ENCODE data around the gene MOB3B.

The MOB3B gene

DNA sequence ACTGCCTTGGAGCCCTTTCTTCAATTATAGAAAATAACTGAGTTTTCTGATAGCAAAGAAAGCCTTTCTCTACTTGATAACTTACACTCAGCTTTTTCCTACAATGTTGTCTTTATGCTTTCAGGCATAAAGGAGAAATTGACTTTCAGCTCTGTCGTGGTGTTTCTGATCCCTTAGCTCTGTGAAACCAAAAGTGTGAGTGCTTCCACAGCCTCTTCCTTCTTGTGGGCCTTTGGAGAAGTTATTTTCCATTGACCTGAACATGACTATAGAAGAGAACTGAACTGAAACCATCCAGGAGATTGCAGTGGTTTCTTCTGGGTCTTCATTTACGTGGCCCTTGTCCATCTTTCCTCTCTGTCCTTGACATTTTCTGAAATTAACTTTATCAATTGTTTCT, 173.2 kb downstream of the MOB3B start:
- no peak for DNase-seq

DNA sequence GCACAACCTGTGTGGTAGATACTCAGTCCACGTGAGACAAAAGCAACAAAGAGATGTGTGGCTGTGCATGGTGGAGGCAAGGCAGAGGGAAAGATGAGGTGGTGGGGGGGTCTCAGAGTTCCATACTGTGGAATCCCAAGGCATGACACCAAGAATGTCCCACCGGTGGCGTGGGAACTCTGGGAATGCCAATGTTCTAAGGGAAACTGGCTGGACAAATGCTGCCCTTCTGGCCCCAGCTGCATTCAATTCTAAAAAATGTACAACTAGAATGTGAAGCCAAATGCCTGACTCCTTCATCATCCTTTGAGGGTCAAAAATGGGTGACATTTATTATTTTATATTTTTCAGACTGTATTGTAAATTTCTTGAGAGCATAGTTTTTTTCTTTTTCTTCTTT, 174.4 kb downstream of the MOB3B start:
- no peak for DNase-seq

DNA sequence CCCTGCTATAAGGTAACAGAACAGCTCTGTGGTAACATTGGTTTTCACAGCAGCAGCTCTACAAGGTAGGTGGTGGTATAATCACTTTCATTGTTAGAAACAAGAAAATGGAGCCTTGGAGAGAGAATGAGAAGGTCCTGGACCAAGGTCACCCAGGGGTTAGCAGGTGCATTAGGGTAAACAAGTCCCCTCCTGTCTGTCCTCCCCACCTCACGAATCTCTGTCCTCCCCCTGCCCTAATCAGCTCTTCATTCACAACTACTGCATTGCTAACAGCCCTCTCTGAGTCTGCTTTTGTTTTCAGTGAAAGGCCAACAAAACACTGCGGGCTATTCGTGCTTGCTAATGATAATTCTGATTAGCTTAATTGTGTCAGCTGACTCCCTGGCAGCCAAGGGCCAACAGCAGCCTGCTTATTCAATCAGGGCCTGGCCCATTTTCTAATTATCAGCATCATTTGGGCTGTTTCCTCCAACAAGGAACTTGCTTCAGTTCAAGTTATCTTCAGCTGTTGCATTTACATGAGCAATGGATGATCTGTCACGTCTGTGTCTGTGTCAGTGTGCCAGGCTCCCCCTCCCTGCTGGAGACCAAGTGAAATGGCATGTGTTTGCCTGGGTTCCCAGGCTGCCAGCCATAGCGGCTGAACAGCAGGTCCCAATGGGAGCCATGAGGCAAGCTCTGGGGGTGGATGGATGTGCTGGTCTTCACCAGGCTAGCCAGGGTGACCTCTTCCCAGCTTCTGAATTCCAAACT, 176.0 kb downstream of the MOB3B start:
- DNase-seq, result no peak

DNA sequence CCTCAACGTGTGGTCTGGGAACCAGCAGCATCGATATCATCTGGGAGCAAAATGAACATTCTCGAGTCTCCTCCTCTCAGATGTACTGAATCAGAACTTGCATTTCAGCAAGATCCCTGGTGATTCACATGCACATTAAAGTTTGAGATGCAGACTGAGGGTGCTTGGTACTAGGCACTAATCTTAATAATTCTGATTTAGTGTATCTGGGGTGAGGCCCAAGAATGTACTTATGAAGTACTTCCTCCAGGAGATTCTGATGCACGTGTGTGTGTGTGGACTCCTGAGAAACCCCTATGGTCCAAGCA, 176.5 kb downstream of the MOB3B start:
- no peak for DNase-seq

DNA sequence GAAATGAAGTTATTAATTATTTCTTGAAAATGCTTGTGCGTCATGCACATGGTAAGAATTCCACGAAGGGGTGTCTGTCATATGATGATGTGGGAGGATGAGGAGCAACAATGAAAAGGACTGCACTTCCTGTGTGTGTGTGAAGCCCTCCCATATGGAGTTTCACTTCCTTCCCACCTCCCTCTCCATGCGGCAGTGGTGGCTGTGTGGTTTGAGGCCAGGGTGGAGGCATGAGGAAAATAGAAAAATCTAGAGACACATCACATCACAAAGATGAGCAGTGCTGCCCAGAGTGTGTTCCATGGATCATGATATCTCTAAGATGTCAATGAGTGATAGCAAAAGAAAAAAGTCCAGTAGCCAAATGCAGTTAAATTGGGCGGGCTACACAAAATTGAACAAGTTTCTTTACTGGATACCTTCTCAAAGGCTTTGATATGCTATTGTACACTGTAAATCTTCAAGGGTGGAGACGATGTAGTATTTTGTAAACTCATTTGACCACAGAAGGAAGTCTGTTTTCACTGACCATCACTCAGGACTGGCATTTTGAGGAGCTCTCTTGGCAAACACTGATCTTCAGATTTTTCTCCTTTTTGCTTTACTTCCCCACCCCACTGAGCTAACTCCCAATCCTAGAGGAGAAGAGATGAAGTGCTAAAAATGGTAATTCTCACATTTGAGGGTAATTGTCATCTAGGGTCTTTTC, 177.0 kb downstream of the MOB3B start:
- DNase-seq, result no peak

DNA sequence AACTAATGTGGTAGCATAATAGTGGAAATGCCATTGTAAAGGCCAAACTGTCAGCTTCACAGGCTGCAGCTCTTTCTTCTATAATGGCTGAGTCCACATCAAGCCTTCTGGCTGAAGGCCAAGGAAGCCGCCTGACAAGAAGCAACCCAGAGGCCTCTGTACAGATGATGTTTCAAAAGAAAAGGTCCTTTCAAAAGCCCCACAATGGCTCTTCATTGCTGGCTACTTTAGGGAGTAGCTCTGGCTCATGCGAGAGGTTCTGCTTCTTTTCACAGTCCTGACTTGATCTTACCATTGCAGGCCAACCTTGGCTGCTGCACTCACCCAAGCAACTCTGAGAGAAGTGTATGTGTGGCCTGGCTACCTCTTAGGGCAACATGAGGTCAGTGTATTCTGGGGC, 178.2 kb downstream of the MOB3B start:
- no peak for DNase-seq

DNA sequence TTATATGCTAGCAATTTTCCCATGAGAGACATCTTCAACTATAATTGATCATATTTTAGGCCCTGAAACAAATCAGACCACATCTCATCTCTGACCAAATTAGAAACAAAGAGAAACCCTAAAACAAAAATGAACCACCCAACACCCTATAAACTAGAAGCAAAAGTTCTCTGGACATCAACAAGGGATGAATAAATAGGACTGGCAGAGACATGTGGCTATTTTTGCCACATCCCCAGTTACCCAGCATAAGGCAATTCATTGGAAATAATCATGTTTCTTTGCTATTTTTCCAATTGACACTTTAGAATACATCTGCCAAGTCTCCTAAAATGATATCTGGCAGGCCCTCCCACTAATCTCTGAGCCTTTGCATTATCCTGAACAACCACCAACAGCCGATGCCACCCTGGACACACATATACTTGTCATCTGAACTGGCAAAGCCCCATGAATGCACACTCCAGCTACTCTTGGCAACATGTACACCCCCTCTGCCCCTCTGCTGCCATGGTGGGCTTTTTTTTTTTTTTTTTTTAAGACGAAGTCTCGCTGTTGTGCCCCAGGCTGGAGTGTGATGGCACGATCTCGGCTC, 179.1 kb downstream of the MOB3B start:
- DNase-seq, result no peak

DNA sequence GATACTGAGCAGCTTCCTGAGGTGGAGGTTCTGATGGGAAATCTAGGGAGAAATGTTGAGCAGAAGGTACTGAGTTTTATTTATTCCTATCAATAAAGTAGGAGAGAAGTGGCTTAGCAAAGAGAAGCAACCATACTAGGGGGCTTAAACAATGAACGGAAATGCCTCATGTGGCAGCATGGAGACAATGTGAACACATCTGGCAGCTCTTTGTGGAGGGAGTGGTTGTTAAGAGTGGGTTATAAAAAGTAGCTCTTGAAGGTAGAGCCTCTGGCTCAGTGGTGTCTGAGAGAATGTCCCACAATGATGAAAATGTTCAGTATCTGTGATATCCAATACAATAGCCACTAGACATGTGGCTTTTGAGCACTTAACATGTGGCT, 179.9 kb downstream of the MOB3B start:
- no peak for DNase-seq

DNA sequence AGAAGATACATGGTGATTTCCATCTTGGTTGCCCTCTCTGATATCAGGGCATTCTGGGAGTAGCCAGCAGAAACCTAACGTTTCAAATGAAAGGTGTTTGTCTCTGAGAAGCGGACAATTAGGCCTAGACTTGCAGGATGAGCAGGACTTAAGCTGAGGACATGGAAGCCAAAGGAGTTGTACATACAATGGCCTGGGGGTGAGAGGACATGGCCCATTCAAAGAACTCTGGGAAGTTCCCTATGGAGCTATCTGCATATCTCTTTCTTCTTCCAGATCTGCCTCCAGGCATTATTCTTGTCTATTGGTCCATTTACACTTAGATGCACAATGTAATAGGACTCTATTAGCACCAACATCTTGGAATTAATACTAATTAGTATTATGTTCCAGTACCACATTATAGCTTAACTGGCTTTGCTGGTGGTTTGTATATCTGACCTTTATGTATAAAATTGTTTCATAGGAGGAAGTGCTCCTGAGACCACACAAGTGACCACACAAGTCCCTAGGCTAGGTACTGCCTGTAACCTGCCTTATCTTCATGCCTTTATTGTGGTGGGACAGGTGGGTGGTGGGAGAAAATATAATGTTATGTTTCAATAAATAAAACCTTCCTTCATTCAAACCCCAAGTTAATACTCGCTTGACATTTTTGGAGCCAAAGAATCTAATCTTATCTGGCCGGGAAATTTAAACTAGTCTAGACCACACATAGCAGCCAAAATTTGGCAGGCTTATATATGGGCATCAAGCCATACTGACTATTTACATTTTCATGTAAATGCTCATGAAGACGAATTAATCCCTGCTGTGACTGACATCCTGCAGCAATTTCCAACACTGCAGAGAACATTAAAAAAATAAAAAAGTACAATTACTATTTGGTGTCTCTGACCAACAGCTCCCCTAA, 180.6 kb downstream of the MOB3B start:
- no peak for DNase-seq

DNA sequence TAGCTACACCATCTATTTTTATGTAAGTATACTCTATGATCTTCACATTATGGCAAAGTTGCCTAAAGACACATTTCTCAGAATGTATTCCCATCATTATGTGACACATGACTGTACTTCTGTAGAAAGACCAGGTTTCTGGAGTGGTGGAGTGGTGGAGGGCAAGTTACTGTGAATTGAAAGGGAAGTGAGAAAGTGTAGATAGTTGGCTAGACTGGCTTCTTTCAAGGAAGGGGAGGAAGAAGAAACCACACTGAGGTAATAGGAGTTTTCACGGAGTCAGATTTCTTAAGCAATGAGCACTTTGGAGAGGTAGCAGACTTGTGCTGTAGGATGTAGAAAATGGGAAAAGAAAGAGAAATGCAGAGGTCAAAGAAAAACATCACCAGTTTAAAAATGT, 181.7 kb downstream of the MOB3B start:
- no peak for DNase-seq

DNA sequence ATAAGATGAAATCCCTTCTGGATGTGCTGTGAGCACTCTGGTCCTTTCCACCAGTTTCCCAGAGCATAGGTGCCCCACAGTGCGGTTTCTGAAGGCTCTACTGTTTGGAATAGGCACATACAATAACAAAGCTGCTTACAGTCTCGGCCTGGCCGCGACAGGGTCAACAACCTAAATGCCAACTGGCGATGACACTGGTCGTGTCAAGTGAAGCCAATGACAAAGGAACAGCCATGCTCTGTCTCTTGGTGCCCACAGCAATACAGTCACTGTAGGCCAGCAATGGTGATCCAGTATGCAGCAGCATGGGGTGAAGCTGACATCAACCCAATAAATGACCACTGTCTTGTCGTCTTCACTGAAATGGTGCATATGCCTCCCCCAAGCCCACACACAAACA, 184.8 kb downstream of the MOB3B start:
- DNase-seq, result no peak

DNA sequence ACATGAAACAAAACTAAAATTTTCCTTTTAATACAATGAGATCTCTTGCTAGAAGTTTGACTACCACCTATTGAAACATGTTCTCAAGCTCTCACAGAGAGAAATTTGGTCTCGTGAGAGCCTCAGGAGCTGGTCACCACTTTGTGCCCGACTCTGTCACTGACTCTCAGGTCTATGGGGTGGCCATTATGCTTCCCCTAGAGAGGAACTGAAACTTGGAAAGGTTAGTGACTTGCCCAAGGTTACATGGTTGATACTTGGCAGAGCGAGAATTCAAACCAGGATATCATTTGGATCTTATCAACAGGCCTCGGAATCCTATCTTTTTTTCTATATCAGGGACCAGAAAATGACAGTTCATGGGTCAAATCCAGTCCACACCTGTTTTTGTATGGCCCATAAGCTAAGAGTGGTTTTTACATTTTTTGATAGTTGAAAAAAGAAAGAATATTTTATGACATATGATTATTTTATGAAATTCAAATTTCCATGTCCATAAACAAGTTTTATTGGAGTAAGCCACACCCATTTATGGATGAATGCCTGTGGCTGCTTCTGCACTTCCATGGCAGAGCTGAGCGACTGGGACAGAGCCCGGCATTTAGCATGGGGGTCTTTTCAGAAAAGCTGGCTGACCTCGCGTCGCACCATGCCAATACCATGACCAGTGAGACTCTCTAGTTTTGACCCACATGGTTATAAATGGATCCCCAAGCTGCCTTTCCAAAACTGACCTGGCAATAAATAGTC, 187.9 kb downstream of the MOB3B start:
- no peak for DNase-seq

DNA sequence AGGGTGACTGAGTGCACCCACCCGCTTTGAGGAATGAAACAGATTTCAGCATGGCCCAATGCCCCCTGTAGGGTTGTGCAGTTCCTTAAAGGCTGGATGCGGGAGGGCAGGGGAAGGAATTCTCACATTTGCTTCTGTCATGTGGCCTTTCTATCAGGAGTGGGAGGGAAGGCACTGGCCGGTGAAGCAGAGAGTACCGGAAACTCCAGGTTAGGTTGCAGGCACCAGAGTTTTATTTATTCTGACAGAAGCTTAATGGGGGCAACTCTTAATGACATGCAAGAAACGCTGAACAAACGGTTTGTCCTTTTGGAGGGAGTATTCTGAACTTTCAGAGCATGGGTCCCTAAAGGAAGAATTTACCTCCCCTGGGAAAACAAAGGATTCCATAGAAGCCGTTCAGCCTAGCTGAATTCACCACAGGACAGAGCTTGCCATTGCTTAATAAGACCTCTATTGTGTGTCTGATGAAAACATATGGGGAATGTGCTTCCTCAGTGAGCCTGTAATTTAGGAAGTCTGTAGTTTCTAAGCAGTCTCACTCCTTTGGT, 188.6 kb downstream of the MOB3B start:
- no peak for DNase-seq

DNA sequence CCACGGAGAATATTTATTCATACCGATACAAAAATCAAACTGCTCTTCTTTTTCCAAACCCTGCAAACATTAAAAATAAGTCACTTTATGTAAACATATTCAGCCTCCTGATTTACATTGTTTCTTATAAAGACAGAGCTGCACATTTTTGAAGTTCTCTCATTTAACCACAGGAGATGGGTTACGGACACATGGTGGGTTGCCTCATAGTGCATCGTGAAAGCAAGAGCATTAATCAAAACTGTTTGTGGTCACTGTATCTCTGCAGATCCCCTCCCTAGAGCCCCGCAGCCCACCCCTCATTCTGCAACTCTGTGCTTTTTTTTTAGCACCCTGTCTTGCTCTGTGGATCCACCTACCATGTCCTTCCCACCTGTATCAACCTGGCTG, 189.3 kb downstream of the MOB3B start:
- no peak for DNase-seq

DNA sequence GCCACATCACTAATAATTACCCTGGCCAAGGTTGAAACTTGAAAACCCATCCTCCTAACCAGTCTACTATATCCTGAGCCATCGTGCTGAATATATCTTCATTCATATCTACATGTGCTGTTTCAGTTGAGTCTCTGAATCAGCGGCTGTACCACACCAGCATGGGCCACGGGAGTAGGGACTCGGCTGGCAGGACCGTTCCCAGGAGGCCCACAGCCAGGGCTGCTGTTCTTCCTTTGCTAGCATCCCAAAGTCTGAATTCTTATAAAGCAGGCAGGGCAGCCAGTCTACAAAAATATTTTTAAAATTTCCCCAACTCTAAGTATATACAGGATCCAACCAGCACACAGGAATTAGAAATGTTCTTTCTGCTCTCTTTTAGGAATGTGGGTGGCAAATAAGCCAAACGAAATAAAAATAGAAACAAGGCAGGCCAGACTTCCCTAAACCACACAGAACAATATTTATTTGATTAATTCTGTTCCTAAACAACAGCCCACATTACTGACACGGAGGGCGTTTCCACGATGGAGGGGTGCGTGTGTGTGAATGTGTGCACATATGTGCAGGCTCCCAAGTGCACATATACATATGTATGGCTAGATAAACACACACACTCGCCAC, 189.8 kb downstream of the MOB3B start:
- no peak for DNase-seq

DNA sequence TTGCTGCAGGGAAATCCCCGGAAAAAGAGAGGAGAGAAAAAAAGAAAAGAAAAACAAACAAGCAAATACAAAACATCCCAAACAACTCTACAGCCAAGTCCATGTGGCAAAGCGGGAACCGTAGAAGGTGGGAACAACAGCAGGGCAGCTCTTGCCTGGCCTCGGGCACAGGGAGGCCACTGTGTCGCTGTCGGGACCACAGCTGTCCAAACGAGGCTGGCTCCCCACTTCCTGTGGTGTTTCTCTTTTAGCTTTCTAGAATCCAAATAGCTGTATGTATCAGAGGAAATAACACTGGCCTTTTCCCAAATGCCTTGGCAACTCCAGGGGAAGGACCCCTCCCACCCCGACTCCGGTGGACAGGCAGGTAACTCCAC, 191.1 kb downstream of the MOB3B start:
- DNase-seq, result no peak

DNA sequence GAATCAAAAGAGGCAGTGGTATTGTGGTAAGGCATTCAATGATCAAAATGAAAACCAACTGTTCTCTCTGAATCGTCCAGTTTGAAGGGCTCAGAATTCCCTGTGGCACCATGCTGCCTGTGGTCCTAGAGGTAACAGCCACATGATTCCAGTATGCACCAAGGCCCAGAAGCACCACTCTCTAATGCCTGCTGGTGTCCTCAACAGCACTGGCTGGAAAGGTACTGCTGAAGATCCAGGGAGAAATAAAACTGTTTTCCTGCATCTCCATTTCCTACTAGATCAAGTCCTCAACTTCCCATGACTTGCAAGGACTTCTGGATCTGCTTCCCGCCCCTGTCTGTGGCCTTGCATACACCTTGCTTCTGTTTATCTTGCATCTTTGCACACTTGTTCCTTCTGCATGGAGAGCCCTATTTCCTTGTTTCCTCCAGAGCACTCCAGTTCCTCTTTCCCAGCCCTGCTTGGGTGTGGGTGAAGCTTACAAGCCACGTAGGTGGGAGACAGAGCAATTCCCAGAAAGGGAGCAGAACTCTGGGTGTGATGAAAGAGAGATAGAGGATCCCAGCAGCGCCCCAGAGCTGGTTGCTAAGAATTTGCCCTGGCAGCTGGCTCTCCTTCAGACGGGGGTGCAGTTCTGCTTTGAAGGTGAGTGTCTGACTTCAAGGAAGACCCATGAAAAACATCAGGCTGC, 191.6 kb downstream of the MOB3B start:
- DNase-seq, result no peak

DNA sequence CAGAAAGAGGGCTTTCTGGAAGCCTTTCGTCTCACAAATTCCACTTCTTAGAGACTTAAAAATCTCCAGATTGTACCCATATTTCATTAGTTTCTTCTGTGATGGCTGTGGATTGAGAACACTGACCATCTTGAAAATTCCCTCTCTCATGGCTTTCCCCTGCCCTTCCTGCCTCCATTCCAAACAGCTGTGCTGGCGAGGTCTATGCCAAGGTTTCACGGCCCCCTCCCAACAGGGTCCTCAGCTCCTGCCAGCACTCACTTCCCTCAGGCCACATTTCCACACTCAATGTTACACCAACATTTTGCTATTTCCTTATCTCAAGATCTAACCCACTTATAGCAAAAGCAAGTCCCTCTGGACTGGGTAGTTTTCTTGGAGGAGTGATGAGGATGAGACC, 192.4 kb downstream of the MOB3B start:
- no peak for DNase-seq

DNA sequence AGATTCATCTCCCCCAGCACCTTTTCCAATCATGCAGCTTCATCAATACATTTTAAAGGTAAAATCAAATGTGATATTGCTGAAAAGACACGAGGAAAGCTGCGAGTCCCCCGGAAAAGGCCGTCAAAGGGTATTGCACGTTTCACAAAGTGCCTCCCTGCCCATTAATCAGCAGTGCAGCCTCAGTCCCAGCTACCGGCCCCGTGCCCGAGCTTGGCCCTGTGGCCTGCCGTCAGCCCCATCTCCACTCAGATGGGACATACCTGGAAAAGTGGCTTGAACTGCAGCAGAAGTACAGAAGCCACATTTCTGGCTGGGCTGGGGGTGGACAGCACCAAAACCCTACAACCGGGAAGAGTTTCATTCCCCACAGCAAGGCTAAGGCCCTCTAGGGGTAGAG, 192.8 kb downstream of the MOB3B start:
- DNase-seq, result no peak

DNA sequence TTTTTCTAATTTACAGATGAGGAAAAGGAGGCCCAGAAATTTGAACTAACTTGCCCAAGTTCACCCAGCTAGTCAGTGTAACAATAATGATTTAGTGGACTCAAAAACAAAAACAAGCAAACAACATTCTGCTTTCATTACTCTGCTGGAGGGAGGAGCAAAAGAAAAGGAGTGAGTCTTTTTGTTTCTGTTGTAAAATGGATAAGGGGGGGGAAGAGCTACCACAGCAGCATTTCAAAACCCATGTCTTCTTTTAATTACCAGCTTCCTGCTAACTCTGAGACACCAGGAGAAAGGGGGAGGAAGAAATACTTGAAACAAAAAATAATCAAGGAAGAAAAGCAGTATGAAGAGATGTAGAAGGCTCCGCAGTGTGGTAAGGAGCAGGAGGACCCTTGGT, 193.5 kb downstream of the MOB3B start:
- DNase-seq, result no peak

DNA sequence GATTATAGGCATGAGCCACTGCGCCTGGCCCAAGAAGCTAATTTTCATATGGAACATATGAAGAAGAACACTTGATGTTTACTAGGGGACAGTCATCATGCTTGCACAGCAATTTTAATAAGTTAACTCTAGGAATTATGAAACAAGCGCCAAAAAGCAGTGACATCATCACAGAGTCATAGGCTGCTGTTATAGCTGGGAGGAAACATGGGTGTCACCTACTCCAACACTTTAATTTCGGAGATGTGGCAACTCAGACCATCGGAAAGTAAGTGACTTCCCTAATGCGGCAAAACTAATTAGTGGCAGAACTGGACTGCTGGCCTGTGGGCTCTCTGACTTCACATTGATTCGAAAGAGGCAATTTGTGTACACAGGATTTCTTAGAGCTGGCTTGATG, 194.5 kb downstream of the MOB3B start:
- DNase-seq, result no peak
